Activated CD4-positive, alpha-beta T cell treated with anti-CD3 and anti-CD28 coated beads for 36 hours (primary cell): ENCODE data around the gene CTNND2. TPM values are rescaled to one million over a fixed set of nuclear protein-coding genes. Genes with fewer than 3 reads are reported as not detected.
A peak's percentile ranks its signal among the peaks of the same experiment; 100 is the strongest.

Source experiments
- ATAC-seq: fragments of 200-7000 bp; cut with Tn5 transposase; one replicate; pipeline ENCODE4 v1.10.0; 2021; ENCODE audit warnings: mild to moderate bottlenecking, moderate library complexity
- CTCF ChIA-PET: fragments of 350-600 bp; sonication (Branson Sonifier 250); formaldehyde crosslinking; loops from one replicate; lab custom pipeline; 2021; ENCODE audit warnings: antibody characterized with exemption; lab: Charles Lee
- POLR2A ChIA-PET: fragments of 350-600 bp; sonication (Branson Sonifier 250); formaldehyde crosslinking; loops from one replicate; lab custom pipeline; 2021; ENCODE audit warnings: antibody characterized with exemption, inconsistent platforms; lab: Charles Lee
- DNase-seq: peaks from one replicate; pipeline ENCODE4 v3.0.0-alpha.2; 2020
- H3K27ac Mint-ChIP-seq: one replicate; pipeline ENCODE4 v1.8.0; 2021; ENCODE audit warnings: mixed read lengths
- H3K27me3 Mint-ChIP-seq: one replicate; pipeline ENCODE4 v1.8.0; 2021; ENCODE audit warnings: mixed read lengths
- H3K36me3 Mint-ChIP-seq: one replicate; pipeline ENCODE4 v1.8.0; 2021; ENCODE audit warnings: low read depth, mixed read lengths
- H3K4me1 Mint-ChIP-seq: one replicate; pipeline ENCODE4 v1.8.0; 2021; ENCODE audit warnings: mixed read lengths
- H3K4me3 Mint-ChIP-seq: one replicate; pipeline ENCODE4 v1.8.0; 2021; ENCODE audit warnings: mild to moderate bottlenecking, moderate library complexity, mixed read lengths
- H3K9me3 Mint-ChIP-seq: one replicate; pipeline ENCODE4 v1.8.0; 2021; ENCODE audit warnings: low read depth, mixed read lengths
- intact Hi-C, 2 experiments: fragments of 100-400 bp; cut with DNase I in 1 of 2; cut with micrococcal nuclease in 1 of 2; formaldehyde crosslinking; loops; one replicate each; pipeline versions ENCODE4 v1.14.2 to v1.15.1; 2022 to 2024; cut with DNase I, micrococcal nuclease
- total RNA-seq, 2 experiments: library from RNA; stranded (reverse); gene quantifications; one replicate each; pipeline ENCODE4 v1.2.3, GENCODE V29; 2021

CTNND2 gene
- total RNA-seq, 2 experiments from 2014 or later: not detected

DNA sequence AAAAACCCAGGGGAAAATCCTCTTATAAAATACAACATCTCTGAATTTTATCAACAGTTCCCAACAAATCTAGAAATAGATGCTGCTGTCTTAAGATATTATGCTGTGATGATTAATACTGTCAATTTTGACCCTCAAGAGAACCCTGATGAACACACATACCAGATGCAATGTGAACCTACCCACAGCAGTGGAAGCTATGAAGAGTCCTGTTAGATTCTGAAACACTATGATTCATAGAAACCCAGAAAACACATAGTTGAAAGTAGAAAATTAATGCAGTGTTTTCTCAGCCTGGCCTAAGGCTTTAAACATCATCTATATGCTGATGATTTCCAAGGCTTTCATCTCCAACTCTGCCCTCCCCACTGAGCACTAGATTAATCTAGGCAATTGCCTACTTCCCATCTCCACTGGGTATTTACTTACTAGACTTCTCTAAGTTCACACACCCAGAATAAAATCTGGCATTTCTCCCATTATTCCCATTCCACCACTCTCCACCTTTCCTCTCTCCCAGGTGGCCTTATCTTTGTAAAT lies 296.2 kb downstream of the CTNND2 start:
- no peaks in the 10 kb centered on the region for H3K27me3 Mint-ChIP-seq
- intact Hi-C loops: no loop called here
- no peak overlapping the region for H3K4me3 Mint-ChIP-seq
- H3K4me1 Mint-ChIP-seq: no peaks in the 10 kb centered on the region
- no peaks in the 10 kb centered on the region for H3K36me3 Mint-ChIP-seq
- DNase-seq (no peak), ATAC-seq (peak; percentile 16)
- CTCF ChIA-PET: no interaction called here
- no peaks in the 10 kb centered on the region for H3K9me3 Mint-ChIP-seq
- POLR2A ChIA-PET: no interaction called here
- no peak overlapping the region for H3K27ac Mint-ChIP-seq

DNA sequence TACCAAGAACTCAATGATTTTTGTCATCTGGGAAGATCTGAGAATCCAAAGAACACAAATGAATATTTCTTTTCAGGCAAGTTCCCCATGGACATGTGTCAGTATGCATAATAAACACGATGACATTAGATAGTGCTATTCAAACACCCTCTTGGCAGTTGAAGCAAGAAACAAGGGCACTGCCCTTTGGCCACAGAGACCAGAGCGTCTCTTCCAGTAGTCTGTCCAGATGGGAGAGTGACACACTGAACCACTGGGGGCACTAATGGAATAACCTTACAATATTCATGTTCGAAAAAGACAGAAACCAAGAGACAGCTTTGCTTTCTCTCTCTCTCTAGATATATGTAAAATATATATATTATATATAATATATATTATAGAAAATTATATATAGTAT lies 301.9 kb downstream of the CTNND2 start:
- no peak overlapping the region for H3K4me3 Mint-ChIP-seq
- no peak overlapping the region for H3K27ac Mint-ChIP-seq
- intact Hi-C loops: no loop called here
- ATAC-seq (no peak), DNase-seq (no peak)
- POLR2A ChIA-PET: no interaction called here
- CTCF ChIA-PET: no interaction called here
- no peaks in the 10 kb centered on the region for H3K27me3 Mint-ChIP-seq
- H3K4me1 Mint-ChIP-seq: no peaks in the 10 kb centered on the region
- H3K36me3 Mint-ChIP-seq: no peaks in the 10 kb centered on the region
- no peaks in the 10 kb centered on the region for H3K9me3 Mint-ChIP-seq

- H3K4me1 Mint-ChIP-seq: no peaks in the 10 kb centered on the region
These were observed 304.7 kb downstream of the CTNND2 start for GRCh38 chr5:11599499-11599898.

DNA sequence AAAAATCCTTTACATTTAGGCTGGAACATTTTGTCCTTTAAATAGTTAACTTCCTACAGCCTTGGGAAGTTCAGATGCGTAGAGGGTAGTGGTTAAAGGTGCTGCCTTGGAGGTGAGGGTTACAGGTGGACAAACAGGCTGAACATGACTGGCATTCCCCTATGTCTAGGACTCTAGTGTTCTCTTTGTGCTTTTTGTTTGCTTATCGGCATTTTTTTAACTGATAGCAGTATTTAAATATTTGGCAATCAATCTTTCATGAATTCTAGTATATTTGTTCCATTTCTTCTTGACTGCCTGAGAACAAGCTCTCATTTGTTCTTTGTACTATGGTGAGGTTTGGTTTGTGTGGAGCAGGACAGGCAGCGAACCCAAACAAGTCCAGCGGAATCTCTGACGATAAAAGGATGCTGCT lies 307.6 kb downstream of the CTNND2 start:
- H3K9me3 Mint-ChIP-seq: peaks cover 2% of the 10 kb centered on the region
- ATAC-seq (no peak), DNase-seq (no peak)
- intact Hi-C loops: no loop called here
- ChIA-PET CTCF (interaction anchor here (0.6 kb wide), 1 partner anchor 617 kb away, joined by 3 read pairs; no protein-coding TSS in a partner anchor), POLR2A (no interaction called here)
- peaks cover 4% of the 10 kb centered on the region for H3K27me3 Mint-ChIP-seq
- H3K27ac Mint-ChIP-seq: no peak overlapping the region
- H3K36me3 Mint-ChIP-seq: no peaks in the 10 kb centered on the region
- H3K4me1 Mint-ChIP-seq: no peaks in the 10 kb centered on the region
- H3K4me3 Mint-ChIP-seq: no peak overlapping the region

More at GRCh38 chr5:11599499-11599898, 304.7 kb downstream of the CTNND2 start:
- ChIA-PET POLR2A (no interaction called here), CTCF (no interaction called here)
- Mint-ChIP-seq H3K27me3 (peaks cover 2% of the 10 kb centered on the region), H3K4me3 (no peak overlapping the region), H3K9me3 (no peaks in the 10 kb centered on the region), H3K27ac (no peak overlapping the region), H3K36me3 (no peaks in the 10 kb centered on the region)
- intact Hi-C loops: no loop called here
- ATAC-seq: no peak
- DNase-seq: no peak

- H3K9me3 Mint-ChIP-seq: peaks cover 2% of the 10 kb centered on the region
- no peak overlapping the region for H3K27ac Mint-ChIP-seq
- DNase-seq: no peak
- no peak overlapping the region for H3K4me3 Mint-ChIP-seq
- intact Hi-C loops: no loop called here
- no peaks in the 10 kb centered on the region for H3K36me3 Mint-ChIP-seq
- no peaks in the 10 kb centered on the region for H3K4me1 Mint-ChIP-seq
- no peak for ATAC-seq
- H3K27me3 Mint-ChIP-seq: peaks cover 4% of the 10 kb centered on the region
- ChIA-PET CTCF (no interaction called here), POLR2A (no interaction called here)
These were observed 308.1 kb downstream of the CTNND2 start for GRCh38 chr5:11596185-11596584.

GRCh38 chr5:11595045-11595444 lies 309.2 kb downstream of the CTNND2 start:
- Mint-ChIP-seq H3K27ac (no peak overlapping the region), H3K9me3 (peaks cover 4% of the 10 kb centered on the region), H3K27me3 (peaks cover 4% of the 10 kb centered on the region), H3K4me1 (no peaks in the 10 kb centered on the region), H3K4me3 (no peak overlapping the region), H3K36me3 (no peaks in the 10 kb centered on the region)
- ATAC-seq (no peak), DNase-seq (no peak)
- ChIA-PET CTCF (no interaction called here), POLR2A (no interaction called here)
- intact Hi-C loops: no loop called here

DNA sequence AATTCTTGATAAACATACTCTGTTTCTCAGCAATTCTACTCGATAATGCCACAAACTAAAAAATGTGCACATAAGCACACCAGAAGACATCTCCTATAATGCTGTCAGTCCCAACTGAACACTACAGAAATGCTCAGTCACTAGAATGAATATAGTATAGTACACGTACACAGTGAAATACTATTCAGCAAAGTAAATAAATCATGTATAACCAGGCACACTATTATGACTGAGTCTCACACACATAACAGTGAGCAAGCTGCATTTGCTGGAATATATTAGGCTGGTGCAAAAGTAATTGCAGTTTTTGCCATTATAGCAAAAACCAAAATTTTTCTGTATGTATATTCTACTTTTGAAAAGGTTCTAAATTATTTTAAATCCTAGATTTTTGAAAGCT lies 310.2 kb downstream of the CTNND2 start:
- Mint-ChIP-seq H3K4me3 (no peak overlapping the region), H3K36me3 (no peaks in the 10 kb centered on the region), H3K27me3 (peaks cover 4% of the 10 kb centered on the region), H3K27ac (no peak overlapping the region), H3K4me1 (no peaks in the 10 kb centered on the region), H3K9me3 (peaks cover 4% of the 10 kb centered on the region)
- DNase-seq (no peak), ATAC-seq (no peak)
- ChIA-PET POLR2A (no interaction called here), CTCF (interaction anchor here (0.6 kb wide), 1 partner anchor 13 kb away, joined by 3 read pairs; no protein-coding TSS in a partner anchor)
- intact Hi-C loops: no loop called here

DNA sequence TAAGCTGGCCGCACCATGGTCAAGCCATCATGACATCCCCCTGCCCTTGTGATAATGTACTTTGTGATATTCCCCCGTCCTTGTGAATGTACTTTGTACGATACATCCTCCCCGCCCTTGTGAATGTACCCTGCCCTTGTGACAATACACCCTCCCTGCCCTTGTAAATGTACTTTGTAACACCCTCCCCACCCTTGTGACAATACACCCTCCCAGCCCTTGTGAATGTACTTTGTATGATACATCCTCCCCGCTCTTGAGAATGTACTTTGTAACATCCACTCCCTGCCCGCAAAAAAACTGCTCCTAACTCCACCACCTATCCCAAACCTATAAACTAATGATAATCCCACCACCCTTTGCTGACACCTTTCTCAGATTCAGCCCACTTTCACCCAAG lies 313.8 kb downstream of the CTNND2 start:
- Mint-ChIP-seq H3K9me3 (peaks cover 4% of the 10 kb centered on the region), H3K4me3 (no peak overlapping the region), H3K27ac (no peak overlapping the region), H3K4me1 (no peaks in the 10 kb centered on the region), H3K27me3 (peaks cover 6% of the 10 kb centered on the region), H3K36me3 (no peaks in the 10 kb centered on the region)
- ATAC-seq: no peak
- CTCF ChIA-PET: no interaction called here
- POLR2A ChIA-PET: no interaction called here
- DNase-seq: no peak
- intact Hi-C loops: no loop called here

- ChIA-PET POLR2A (no interaction called here), CTCF (no interaction called here)
- Mint-ChIP-seq H3K9me3 (peaks cover 4% of the 10 kb centered on the region), H3K36me3 (no peaks in the 10 kb centered on the region), H3K27ac (no peak overlapping the region), H3K27me3 (peaks cover 6% of the 10 kb centered on the region), H3K4me3 (no peak overlapping the region), H3K4me1 (no peaks in the 10 kb centered on the region)
- no peak for ATAC-seq
- DNase-seq: no peak
- intact Hi-C loops: no loop called here
These were observed 315.4 kb downstream of the CTNND2 start for GRCh38 chr5:11588803-11589202.

- Mint-ChIP-seq H3K27ac (no peak overlapping the region), H3K36me3 (no peaks in the 10 kb centered on the region), H3K4me3 (no peak overlapping the region), H3K4me1 (no peaks in the 10 kb centered on the region), H3K27me3 (peaks cover 11% of the 10 kb centered on the region), H3K9me3 (no peaks in the 10 kb centered on the region)
- ATAC-seq (no peak), DNase-seq (no peak)
- POLR2A ChIA-PET: no interaction called here
- intact Hi-C loops: no loop called here
- CTCF ChIA-PET: no interaction called here
These were observed 320.2 kb downstream of the CTNND2 start for GRCh38 chr5:11584017-11584416.

- ATAC-seq: no peak
- intact Hi-C loops: no loop called here
These were observed 324.9 kb downstream of the CTNND2 start for GRCh38 chr5:11579351-11579750.

GRCh38 chr5:11574787-11575186 lies 329.5 kb downstream of the CTNND2 start:
- no peak for ATAC-seq
- Mint-ChIP-seq H3K36me3 (no peaks in the 10 kb centered on the region), H3K4me1 (no peaks in the 10 kb centered on the region), H3K4me3 (no peak overlapping the region), H3K9me3 (no peaks in the 10 kb centered on the region), H3K27me3 (no peaks in the 10 kb centered on the region), H3K27ac (no peak overlapping the region)
- CTCF ChIA-PET: no interaction called here
- intact Hi-C loops: no loop called here
- POLR2A ChIA-PET: no interaction called here
- DNase-seq: no peak

More at GRCh38 chr5:11579351-11579750, 324.9 kb downstream of the CTNND2 start:
- Mint-ChIP-seq H3K9me3 (no peaks in the 10 kb centered on the region), H3K27ac (no peak overlapping the region), H3K36me3 (no peaks in the 10 kb centered on the region), H3K27me3 (peaks cover 7% of the 10 kb centered on the region), H3K4me1 (no peaks in the 10 kb centered on the region), H3K4me3 (no peak overlapping the region)
- ChIA-PET POLR2A (no interaction called here), CTCF (no interaction called here)
- DNase-seq: no peak
